HepG2 (cell line): ENCODE results near the gene IQCE. TPM values are rescaled to one million over a fixed set of nuclear protein-coding genes. Genes with fewer than 3 reads are reported as not detected.

Experiments used
- ADNP ChIP-seq: sonication (generic); formaldehyde crosslinking; IDR thresholded peaks from 2 replicates; pipeline ENCODE4 v1.4.0; 2020; ENCODE audit warnings: missing genetic modification reagents
- FOXK2 ChIP-seq: fragments of 450-650 bp; IDR thresholded peaks from 2 replicates; pipeline ENCODE4 v1.6.1; 2016
- MTF1 ChIP-seq: sonication (generic); formaldehyde crosslinking; IDR thresholded peaks from 2 replicates; pipeline ENCODE4 v1.5.0; 2020; ENCODE audit warnings: missing genetic modification reagents
- ZNF136 ChIP-seq: sonication (generic); formaldehyde crosslinking; IDR thresholded peaks from 2 replicates; pipeline ENCODE4 v1.8.1; 2022; ENCODE audit warnings: low read depth, mild to moderate bottlenecking, moderate library complexity, missing genetic modification reagents
- ZNF138 ChIP-seq: sonication (generic); formaldehyde crosslinking; IDR thresholded peaks from 2 replicates; pipeline ENCODE4 v1.5.0; 2020; ENCODE audit warnings: mild to moderate bottlenecking, low read depth, missing genetic modification reagents
- ZNF337 ChIP-seq: sonication (generic); formaldehyde crosslinking; IDR thresholded peaks from 2 replicates; pipeline ENCODE4 v1.5.1; 2020; ENCODE audit warnings: missing genetic modification reagents, low read depth, mild to moderate bottlenecking, borderline replicate concordance
- ZNF546 ChIP-seq: sonication (generic); formaldehyde crosslinking; conservative IDR thresholded peaks from 2 replicates; pipeline ENCODE4 v1.8.1; 2023; ENCODE audit warnings: mild to moderate bottlenecking, missing genetic modification reagents
- ZNF598 ChIP-seq: sonication (generic); formaldehyde crosslinking; IDR thresholded peaks from 2 replicates; pipeline ENCODE4 v1.5.1; 2020; ENCODE audit warnings: mild to moderate bottlenecking, missing genetic modification reagents, borderline replicate concordance
- polyA plus RNA-seq, 8 experiments: library from polyadenylated mRNA; depleted of rRNA in 3 of 8; stranded (reverse) in 7 of 8; unstranded in 1 of 8; fragments of >200 nt; fragmentation: Illumina TruSeq in 4 of 8; extraction: Trizol in 4 of 8; gene quantifications; 2 replicates each; pipeline versions ENCODE4 v1.2.1 to v1.2.3, GENCODE V29; 2011 to 2016; ENCODE audit warnings: low read depth in 4 of 8, missing spikeins in 1 of 8, mixed read lengths in 1 of 8; ENCODE audit not compliant: insufficient read depth in 1 of 8
- total RNA-seq, 5 experiments: library from RNA; depleted of rRNA; stranded (reverse); fragments of >200 nt; fragmentation: Illumina TruSeq; extraction: Trizol; gene quantifications; 2 replicates each; pipeline ENCODE4 v1.2.3, GENCODE V29; 2016; ENCODE audit warnings: low read depth in 1 of 5
- TF ChIP-seq, protein P1 (sequence below): sonication (generic); formaldehyde crosslinking; IDR thresholded peaks from 2 replicates; pipeline ENCODE4 v1.9.0; 2021; ENCODE audit warnings: missing genetic modification reagents, mild to moderate bottlenecking, borderline replicate concordance
- TF ChIP-seq, protein P2 (sequence below), 2 experiments: fragments of 450-650 bp in 1 of 2; sonication (generic) in 1 of 2; formaldehyde crosslinking; IDR thresholded peaks; 2 replicates each; pipeline versions ENCODE4 v1.5.0 to v1.8.0; 2020 to 2022; ENCODE audit warnings: mild to moderate bottlenecking in 1 of 2, missing genetic modification reagents in 1 of 2
- TF ChIP-seq, protein P3 (sequence below): sonication (generic); formaldehyde crosslinking; IDR thresholded peaks from 2 replicates; pipeline ENCODE4 v1.4.0; 2020; ENCODE audit warnings: missing genetic modification reagents, mild to moderate bottlenecking, borderline replicate concordance
- TF ChIP-seq, protein P4 (sequence below): sonication (generic); formaldehyde crosslinking; IDR thresholded peaks from 2 replicates; pipeline ENCODE4 v1.5.1; 2020; ENCODE audit warnings: missing genetic modification reagents, mild to moderate bottlenecking, borderline replicate concordance

The IQCE gene
- total and polyA plus RNA-seq, 2 of the 13 experiments (the other 11 are each of a cell fraction or from before 2014, with no cell fraction given) = 1.5 to 2.5 TPM

DNA sequence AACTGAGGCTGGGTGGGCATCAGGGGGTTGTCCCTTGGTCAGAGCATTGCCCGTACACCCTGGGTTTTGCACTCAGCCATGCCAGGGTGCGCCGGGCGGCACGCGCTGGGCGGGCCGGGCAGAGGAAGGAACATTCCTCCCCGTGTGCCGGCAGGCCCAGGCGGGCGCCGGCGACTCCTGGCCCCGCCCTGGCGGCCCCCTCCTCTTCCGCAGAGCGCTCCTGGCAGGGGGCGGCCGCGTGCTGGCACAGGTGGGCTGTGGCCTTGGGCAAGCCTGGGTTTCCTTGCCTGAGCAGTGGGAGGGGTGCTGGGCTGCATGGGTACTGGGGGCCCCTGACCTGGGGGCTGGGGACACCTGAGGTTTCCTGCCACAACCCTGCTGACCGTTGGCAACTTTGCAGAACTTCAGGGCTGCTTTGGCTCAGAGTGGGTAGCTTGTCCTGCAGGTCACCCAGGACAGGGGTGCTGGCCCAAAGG lies 35.3 kb upstream of the IQCE start (continued):
- TF ChIP-seq MTF1 = no peak
- TF ChIP-seq ZNF136 (CRISPR knock-in tag) = no peak
- TF ChIP-seq ADNP (CRISPR knock-in tag) = no peak
- TF ChIP-seq, protein P1, sequence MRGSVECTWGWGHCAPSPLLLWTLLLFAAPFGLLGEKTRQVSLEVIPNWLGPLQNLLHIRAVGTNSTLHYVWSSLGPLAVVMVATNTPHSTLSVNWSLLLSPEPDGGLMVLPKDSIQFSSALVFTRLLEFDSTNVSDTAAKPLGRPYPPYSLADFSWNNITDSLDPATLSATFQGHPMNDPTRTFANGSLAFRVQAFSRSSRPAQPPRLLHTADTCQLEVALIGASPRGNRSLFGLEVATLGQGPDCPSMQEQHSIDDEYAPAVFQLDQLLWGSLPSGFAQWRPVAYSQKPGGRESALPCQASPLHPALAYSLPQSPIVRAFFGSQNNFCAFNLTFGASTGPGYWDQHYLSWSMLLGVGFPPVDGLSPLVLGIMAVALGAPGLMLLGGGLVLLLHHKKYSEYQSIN = no peak
- TF ChIP-seq ZNF598 = no peak
- TF ChIP-seq, protein P2, sequence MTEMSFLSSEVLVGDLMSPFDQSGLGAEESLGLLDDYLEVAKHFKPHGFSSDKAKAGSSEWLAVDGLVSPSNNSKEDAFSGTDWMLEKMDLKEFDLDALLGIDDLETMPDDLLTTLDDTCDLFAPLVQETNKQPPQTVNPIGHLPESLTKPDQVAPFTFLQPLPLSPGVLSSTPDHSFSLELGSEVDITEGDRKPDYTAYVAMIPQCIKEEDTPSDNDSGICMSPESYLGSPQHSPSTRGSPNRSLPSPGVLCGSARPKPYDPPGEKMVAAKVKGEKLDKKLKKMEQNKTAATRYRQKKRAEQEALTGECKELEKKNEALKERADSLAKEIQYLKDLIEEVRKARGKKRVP (CRISPR knock-in tag; IDR thresholded peaks at IDR 0.05) = no peak
- TF ChIP-seq, protein P3, sequence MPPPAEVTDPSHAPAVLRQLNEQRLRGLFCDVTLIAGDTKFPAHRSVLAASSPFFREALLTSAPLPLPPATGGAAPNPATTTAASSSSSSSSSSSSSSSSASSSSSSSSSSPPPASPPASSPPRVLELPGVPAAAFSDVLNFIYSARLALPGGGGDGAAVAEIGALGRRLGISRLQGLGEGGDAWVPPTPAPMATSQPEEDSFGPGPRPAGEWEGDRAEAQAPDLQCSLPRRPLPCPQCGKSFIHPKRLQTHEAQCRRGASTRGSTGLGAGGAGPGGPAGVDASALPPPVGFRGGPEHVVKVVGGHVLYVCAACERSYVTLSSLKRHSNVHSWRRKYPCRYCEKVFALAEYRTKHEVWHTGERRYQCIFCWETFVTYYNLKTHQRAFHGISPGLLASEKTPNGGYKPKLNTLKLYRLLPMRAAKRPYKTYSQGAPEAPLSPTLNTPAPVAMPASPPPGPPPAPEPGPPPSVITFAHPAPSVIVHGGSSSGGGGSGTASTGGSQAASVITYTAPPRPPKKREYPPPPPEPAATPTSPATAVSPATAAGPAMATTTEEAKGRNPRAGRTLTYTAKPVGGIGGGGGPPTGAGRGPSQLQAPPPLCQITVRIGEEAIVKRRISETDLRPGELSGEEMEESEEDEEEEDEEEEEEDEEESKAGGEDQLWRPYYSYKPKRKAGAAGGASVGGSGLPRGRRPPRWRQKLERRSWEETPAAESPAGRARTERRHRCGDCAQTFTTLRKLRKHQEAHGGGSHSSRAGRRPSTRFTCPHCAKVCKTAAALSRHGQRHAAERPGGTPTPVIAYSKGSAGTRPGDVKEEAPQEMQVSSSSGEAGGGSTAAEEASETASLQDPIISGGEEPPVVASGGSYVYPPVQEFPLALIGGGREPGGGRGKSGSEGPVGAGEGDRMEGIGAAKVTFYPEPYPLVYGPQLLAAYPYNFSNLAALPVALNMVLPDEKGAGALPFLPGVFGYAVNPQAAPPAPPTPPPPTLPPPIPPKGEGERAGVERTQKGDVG = no peak
- TF ChIP-seq, protein P4, sequence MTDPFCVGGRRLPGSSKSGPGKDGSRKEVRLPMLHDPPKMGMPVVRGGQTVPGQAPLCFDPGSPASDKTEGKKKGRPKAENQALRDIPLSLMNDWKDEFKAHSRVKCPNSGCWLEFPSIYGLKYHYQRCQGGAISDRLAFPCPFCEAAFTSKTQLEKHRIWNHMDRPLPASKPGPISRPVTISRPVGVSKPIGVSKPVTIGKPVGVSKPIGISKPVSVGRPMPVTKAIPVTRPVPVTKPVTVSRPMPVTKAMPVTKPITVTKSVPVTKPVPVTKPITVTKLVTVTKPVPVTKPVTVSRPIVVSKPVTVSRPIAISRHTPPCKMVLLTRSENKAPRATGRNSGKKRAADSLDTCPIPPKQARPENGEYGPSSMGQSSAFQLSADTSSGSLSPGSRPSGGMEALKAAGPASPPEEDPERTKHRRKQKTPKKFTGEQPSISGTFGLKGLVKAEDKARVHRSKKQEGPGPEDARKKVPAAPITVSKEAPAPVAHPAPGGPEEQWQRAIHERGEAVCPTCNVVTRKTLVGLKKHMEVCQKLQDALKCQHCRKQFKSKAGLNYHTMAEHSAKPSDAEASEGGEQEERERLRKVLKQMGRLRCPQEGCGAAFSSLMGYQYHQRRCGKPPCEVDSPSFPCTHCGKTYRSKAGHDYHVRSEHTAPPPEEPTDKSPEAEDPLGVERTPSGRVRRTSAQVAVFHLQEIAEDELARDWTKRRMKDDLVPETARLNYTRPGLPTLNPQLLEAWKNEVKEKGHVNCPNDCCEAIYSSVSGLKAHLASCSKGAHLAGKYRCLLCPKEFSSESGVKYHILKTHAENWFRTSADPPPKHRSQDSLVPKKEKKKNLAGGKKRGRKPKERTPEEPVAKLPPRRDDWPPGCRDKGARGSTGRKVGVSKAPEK = no peak
- no peak for TF ChIP-seq ZNF138 (CRISPR knock-in tag)
- TF ChIP-seq ZNF546 = no peak
- TF ChIP-seq FOXK2 = no peak
- no peak for TF ChIP-seq ZNF337
